Right cardiac atrium (tissue), 5 donors: ENCODE data around the gene FLII. TPM values are rescaled to one million over a fixed set of nuclear protein-coding genes. Genes with fewer than 3 reads are reported as not detected.

ENCODE experiments used
- polyA plus RNA-seq: library from polyadenylated mRNA; stranded (reverse); fragments of 200-250 nt; gene quantifications from one replicate; pipeline ENCODE4 v1.2.3, GENCODE V29; 2013
- total RNA-seq, 4 donors: library from RNA; stranded (reverse); fragmentation: NEBNext Ultra II Directional; extraction: Animal tissue kit (Norgen Biotek cat#: 25700); gene quantifications; one replicate each; pipeline ENCODE4 v1.2.1, GENCODE V29; 2021
- donor health status: healthy with polysubstance abuse.
- donor health status: DM: no; HTN: yes; CAD: no.
- donor health status: DM: no; HTN: no; CAD: no.
- donor health status: DM: no; HTN: yes; CAD: no; lungs with severe emphysema.
- donor health status: DM: yes; HTN: yes; CAD: no.

Gene FLII
- total and polyA plus RNA-seq, 5 donors = 166 to 217 (median 186) TPM

Other genes with a start within 250 kb of the FLII start
- gene ATPAF2, start 219.6 kb downstream of the FLII start, total RNA-seq = 10 to 100 TPM; 22.0 to 31.6 (median 29.3) TPM
- gene ATPAF2, start 219.6 kb downstream of the FLII start, polyA plus RNA-seq = 33.6 TPM
- 10 to 100 TPM; 13.8 to 20.7 (median 15.5) TPM for gene GID4, start 219.3 kb downstream of the FLII start, total RNA-seq
- gene GID4, start 219.3 kb downstream of the FLII start, polyA plus RNA-seq = 8.1 TPM
- gene DRG2, start 170.8 kb downstream of the FLII start, total RNA-seq = 10 to 100 TPM; 20.1 to 22.3 (median 21.5) TPM
- 22.1 TPM for gene DRG2, start 170.8 kb downstream of the FLII start, polyA plus RNA-seq
- under 1 TPM; 0.34 to 0.67 (median 0.53) TPM for gene MYO15A, start 150.0 kb downstream of the FLII start, total RNA-seq
- gene MYO15A, start 150.0 kb downstream of the FLII start, polyA plus RNA-seq = 0.63 TPM
- gene ALKBH5, start 74.9 kb downstream of the FLII start, total RNA-seq = 100 to 1,000 TPM; 180 to 195 (median 185) TPM
- 112 TPM for gene ALKBH5, start 74.9 kb downstream of the FLII start, polyA plus RNA-seq
- 10 to 100 TPM; 11.2 to 13.9 (median 12.6) TPM for gene LLGL1, start 33.1 kb downstream of the FLII start, total RNA-seq
- gene LLGL1, start 33.1 kb downstream of the FLII start, polyA plus RNA-seq = 8.6 TPM
- 10 to 100 TPM; 17.6 to 20.7 (median 19.6) TPM for gene MIEF2, start 1.9 kb upstream of the FLII start, total RNA-seq
- 13.1 TPM for gene MIEF2, start 1.9 kb upstream of the FLII start, polyA plus RNA-seq
- 10 to 100 TPM; 10.6 to 14.9 (median 12.7) TPM for gene TOP3A, start 56.3 kb upstream of the FLII start, total RNA-seq
- gene TOP3A, start 56.3 kb upstream of the FLII start, polyA plus RNA-seq = 8.9 TPM
- 10 to 100 TPM; 10.7 to 13.3 (median 11.7) TPM for gene SMCR8, start 56.6 kb upstream of the FLII start, total RNA-seq
- gene SMCR8, start 56.6 kb upstream of the FLII start, polyA plus RNA-seq = 5.3 TPM
- 1 to 10 TPM; 7.3 to 9.9 (median 8.7) TPM for gene SHMT1, start 104.8 kb upstream of the FLII start, total RNA-seq
- 6.4 TPM for gene SHMT1, start 104.8 kb upstream of the FLII start, polyA plus RNA-seq
- not detected for gene EVPLL, start 119.0 kb upstream of the FLII start, total RNA-seq
- not detected for gene EVPLL, start 119.0 kb upstream of the FLII start, polyA plus RNA-seq
- gene LGALS9C, start 218.1 kb upstream of the FLII start, total RNA-seq = under 1 TPM in 1 of 4 donors, not detected in 3; 0.20 TPM
- not detected for gene LGALS9C, start 218.1 kb upstream of the FLII start, polyA plus RNA-seq